ENCODE data around the gene AFF3. TPM values are rescaled to one million over a fixed set of nuclear protein-coding genes. Genes with fewer than 3 reads are reported as not detected.

Gene AFF3
- total and polyA plus RNA-seq, 2 donors (not counting 3 experiments of a cell fraction or from before 2014, with no cell fraction given), result 0.06 to 0.07 TPM

GRCh38 chr2:99911736-99912135 is 230.7 kb downstream of the AFF3 start:
- no TSS peak for BruUV-seq (replicated peaks)
- H3K36me3 ChIP-seq (ENCODE audit: control insufficient read depth in 2 of 2, extremely low read depth in 1 of 2, insufficient read depth in 2 of 2, low read length in 2 of 2), result no peaks in the 10 kb centered on the region
- peaks cover 0 to 4% of the 10 kb centered on the region in 2 experiments for H3K27me3 ChIP-seq (ENCODE audit: control insufficient read depth in 2 of 2, insufficient read depth in 2 of 2, low read length in 2 of 2)
- intact Hi-C loops (cut with micrococcal nuclease), result no loop called here
- H3K9me1 ChIP-seq (replicated peaks; ENCODE audit: control insufficient read depth, extremely low read depth, insufficient read depth, low read length), result no peaks in the 10 kb centered on the region
- no peak overlapping the region for H3K27ac ChIP-seq (ENCODE audit: insufficient read depth, low read depth, low read length)
- no peaks in the 10 kb centered on the region for H3K79me2 ChIP-seq (ENCODE audit: control insufficient read depth, insufficient read depth, low read length)
- FAIRE-seq, result no peak
- H4K20me1 ChIP-seq (replicated peaks; ENCODE audit: control insufficient read depth, extremely low read depth, insufficient read depth, low read length), result no peaks in the 10 kb centered on the region
- H3K9ac ChIP-seq (replicated peaks; ENCODE audit: extremely low read depth, insufficient read depth, low read length), result no peak overlapping the region
- H3K4me3 ChIP-seq (replicated peaks in 1 of 3; ENCODE audit: insufficient read depth in 1 of 3, low read depth in 1 of 3, low read length in 3 of 3), result no peak overlapping the region
- no peaks in the 10 kb centered on the region for H3K9me3 ChIP-seq (replicated peaks; ENCODE audit: control insufficient read depth, insufficient read depth, low read length)
- no peak overlapping the region for H3K4me2 ChIP-seq (ENCODE audit: insufficient read depth, low read length)
- POLR2A ChIA-PET, result no interaction called here
- dilution Hi-C loops (cut with MboI; ENCODE audit: extremely low pct_ligation_motif_present, low sequenced_read_pairs), result no loop called here
- CTCF ChIA-PET, result interaction anchor here (0.5 to 3.1 kb wide), 5 partner anchors 9 to 355 kb away, joined by 3 to 17 read pairs (median 4); no protein-coding TSS in a partner anchor
- no peak for DNase-seq (ENCODE audit: low read depth, low spot score)
- no peak overlapping the region for H2AFZ ChIP-seq (ENCODE audit: low read depth, low read length)
- H3K4me1 ChIP-seq (ENCODE audit: control insufficient read depth, extremely low read depth, insufficient read depth, low read length), result no peaks in the 10 kb centered on the region
- TF ChIP-seq JUN (IDR thresholded peaks at IDR 0.05; ENCODE audit: borderline replicate concordance, insufficient read depth, insufficient read length, low read depth), result no peak
- TF ChIP-seq GATA2 (IDR thresholded peaks at IDR 0.05; ENCODE audit: insufficient read depth, insufficient read length, low read depth, low read length), result no peak

GRCh38 chr2:99910902-99911301 is 231.5 kb downstream of the AFF3 start:
- DNase-seq (ENCODE audit: low read depth, low spot score), result no peak

More at GRCh38 chr2:99910902-99911301, 231.5 kb downstream of the AFF3 start:
- no peak overlapping the region for H3K4me3 ChIP-seq (replicated peaks in 1 of 3; ENCODE audit: insufficient read depth in 1 of 3, low read depth in 1 of 3, low read length in 3 of 3)
- H4K20me1 ChIP-seq (replicated peaks; ENCODE audit: control insufficient read depth, extremely low read depth, insufficient read depth, low read length), result no peaks in the 10 kb centered on the region
- H3K27me3 ChIP-seq (ENCODE audit: control insufficient read depth in 2 of 2, insufficient read depth in 2 of 2, low read length in 2 of 2), result peaks cover 0 to 6% of the 10 kb centered on the region in 2 experiments
- no peak for FAIRE-seq
- intact Hi-C loops (cut with micrococcal nuclease) (no loop called here), dilution Hi-C loops (cut with MboI; ENCODE audit: extremely low pct_ligation_motif_present, low sequenced_read_pairs) (no loop called here)
- H3K9me3 ChIP-seq (replicated peaks; ENCODE audit: control insufficient read depth, insufficient read depth, low read length), result no peaks in the 10 kb centered on the region
- CTCF ChIA-PET, result interaction anchor here (0.7 to 3.1 kb wide), 4 partner anchors 18 to 336 kb away, joined by 3 to 17 read pairs (median 4); no protein-coding TSS in a partner anchor
- no peak overlapping the region for H2AFZ ChIP-seq (ENCODE audit: low read depth, low read length)
- TF ChIP-seq GATA2 (IDR thresholded peaks at IDR 0.05; ENCODE audit: insufficient read depth, insufficient read length, low read depth, low read length), result no peak
- no peak for TF ChIP-seq MAX (IDR thresholded peaks at IDR 0.05; ENCODE audit: insufficient read depth, insufficient read length)
- no peak for TF ChIP-seq POLR2AphosphoS5 (IDR thresholded peaks at IDR 0.05; ENCODE audit: insufficient read depth, low read depth, low read length)
- POLR2A ChIA-PET, result no interaction called here
- H3K79me2 ChIP-seq (ENCODE audit: control insufficient read depth, insufficient read depth, low read length), result no peaks in the 10 kb centered on the region
- H3K9ac ChIP-seq (replicated peaks; ENCODE audit: extremely low read depth, insufficient read depth, low read length), result no peak overlapping the region
- H3K27ac ChIP-seq (ENCODE audit: insufficient read depth, low read depth, low read length), result no peak overlapping the region
- H3K36me3 ChIP-seq (ENCODE audit: control insufficient read depth in 2 of 2, extremely low read depth in 1 of 2, insufficient read depth in 2 of 2, low read length in 2 of 2), result no peaks in the 10 kb centered on the region
- H3K9me1 ChIP-seq (replicated peaks; ENCODE audit: control insufficient read depth, extremely low read depth, insufficient read depth, low read length), result no peaks in the 10 kb centered on the region
- BruUV-seq (replicated peaks), result no TSS peak
- no peak overlapping the region for H3K4me2 ChIP-seq (ENCODE audit: insufficient read depth, low read length)
- H3K4me1 ChIP-seq (ENCODE audit: control insufficient read depth, extremely low read depth, insufficient read depth, low read length), result no peaks in the 10 kb centered on the region
